NCI-H1105 (cell line): ENCODE measurements around the gene SPTBN4.
A peak's percentile ranks its signal among the peaks of the same experiment; 100 is the strongest.
"Not testable (repeated sequence)": the region's sequence is repeated elsewhere in the genome, so short reads cannot be mapped to it uniquely, and the experiment has no call there.

ENCODE experiments used
- DNase-seq: peaks from one replicate; lab custom pipeline; 2025; lab: John Stamatoyannopoulos, UW

SPTBN4 gene

GRCh38 chr19:40588926-40589569 is 122.2 kb downstream of the SPTBN4 start:
- no peak for DNase-seq

GRCh38 chr19:40589591-40590429 is 123.0 kb downstream of the SPTBN4 start:
- no peak for DNase-seq

- no peak for DNase-seq
These were observed 123.9 kb downstream of the SPTBN4 start for GRCh38 chr19:40590464-40591265.

- not testable (repeated sequence) for DNase-seq
These were observed 124.9 kb downstream of the SPTBN4 start for GRCh38 chr19:40591724-40592123.

GRCh38 chr19:40592170-40592569 is 125.4 kb downstream of the SPTBN4 start:
- DNase-seq, result peak; percentile 24

GRCh38 chr19:40594255-40594654 is 127.5 kb downstream of the SPTBN4 start:
- no peak for DNase-seq

- no peak for DNase-seq
These were observed 127.9 kb downstream of the SPTBN4 start for GRCh38 chr19:40594657-40595091.

- no peak for DNase-seq
These were observed 130.0 kb downstream of the SPTBN4 start for GRCh38 chr19:40596608-40597328.

- DNase-seq, result no peak
These were observed 130.6 kb downstream of the SPTBN4 start for GRCh38 chr19:40597329-40597838.

- DNase-seq, result peak; percentile 78
These were observed 131.5 kb downstream of the SPTBN4 start for GRCh38 chr19:40598121-40598917.

GRCh38 chr19:40598918-40599307 is 132.1 kb downstream of the SPTBN4 start:
- no peak for DNase-seq

- DNase-seq, result no peak
These were observed 132.6 kb downstream of the SPTBN4 start for GRCh38 chr19:40599331-40599901.

- no peak for DNase-seq
These were observed 133.2 kb downstream of the SPTBN4 start for GRCh38 chr19:40599902-40600569.

GRCh38 chr19:40600570-40601133 is 133.9 kb downstream of the SPTBN4 start:
- DNase-seq, result no peak

GRCh38 chr19:40601134-40601974 is 134.6 kb downstream of the SPTBN4 start, which contains the start of gene LTBP4:
LTBP4 (plus strand) TSS chr19:40601369; CDS start chr19:40601388, 19 bp downstream.
- no peak for DNase-seq

GRCh38 chr19:40603071-40603388 is 136.2 kb downstream of the SPTBN4 start:
- no peak for DNase-seq

GRCh38 chr19:40603389-40604170 is 136.8 kb downstream of the SPTBN4 start:
- DNase-seq, result peak; percentile 93

- DNase-seq, result no peak
These were observed 137.4 kb downstream of the SPTBN4 start for GRCh38 chr19:40604171-40604646.
